Measurements from ENCODE around the gene MCM3AP.

The MCM3AP gene

GRCh38 chr21:46327711-46328110 lies 42.3 kb upstream of the MCM3AP start:
- Histone ChIP-seq H3K36me3 (replicated peaks in 1 of 2; ENCODE audit: control insufficient read depth in 2 of 2, insufficient read depth in 2 of 2, low read length in 2 of 2) (peaks cover 14 to 65% of the 10 kb centered on the region in 2 donors), H2AK5ac (ENCODE audit: low read depth, low read length) (no peak overlapping the region), H3K79me1 (ENCODE audit: low read depth, low read length) (peaks cover 5% of the 10 kb centered on the region), H3K14ac (ENCODE audit: low read length) (no peak overlapping the region), H3K27ac (replicated peaks; ENCODE audit: low read length) (no peak overlapping the region), H4K91ac (ENCODE audit: low read depth, low read length, poor library complexity) (no peak overlapping the region), H3K9me3 (replicated peaks in 1 of 2; ENCODE audit: control insufficient read depth in 2 of 2, insufficient read depth in 1 of 2, low read depth in 1 of 2, low read length in 2 of 2) (no peaks in the 10 kb centered on the region), H3K27me3 (ENCODE audit: control insufficient read depth in 3 of 3, insufficient read depth in 3 of 3, low read depth in 1 of 3, low read length in 3 of 3) (no peaks in the 10 kb centered on the region), H3K18ac (ENCODE audit: low read length) (no peak overlapping the region), H3K4me3 (ENCODE audit: low read length in 2 of 2) (no peak overlapping the region), H3K4ac (ENCODE audit: low read length) (no peak overlapping the region), H4K8ac (ENCODE audit: low read depth, low read length) (no peak overlapping the region), H2BK5ac (ENCODE audit: low read length) (no peak overlapping the region), H2BK15ac (ENCODE audit: low read length) (no peak overlapping the region), H3K9ac (ENCODE audit: low read depth, low read length, poor library complexity) (peak overlapping the region; percentile 37), H2BK12ac (ENCODE audit: low read length) (no peak overlapping the region), H3K23ac (ENCODE audit: low read depth, low read length, poor library complexity) (no peak overlapping the region), H3K4me1 (ENCODE audit: control insufficient read depth in 2 of 2, insufficient read depth in 1 of 2, low read depth in 1 of 2, low read length in 2 of 2) (peaks cover 3 to 5% of the 10 kb centered on the region in 2 donors), H3K4me2 (ENCODE audit: insufficient read depth, low read length, poor library complexity, severe bottlenecking) (no peak overlapping the region), H2BK120ac (ENCODE audit: low read depth, low read length) (no peak overlapping the region), H2AFZ (ENCODE audit: low read length) (no peak overlapping the region)
- WGBS, 2 donors (ENCODE audit: extremely low coverage in 2 of 2, insufficient read length in 2 of 2, insufficient replicate concordance in 1 of 2) = no CpG with 5 or more reads among the region's 4 CpGs
- no peak for DNase-seq (ENCODE audit: low spot score)

GRCh38 chr21:46326110-46326703 lies 40.8 kb upstream of the MCM3AP start:
- Histone ChIP-seq H3K9me3 (replicated peaks in 1 of 2; ENCODE audit: control insufficient read depth in 2 of 2, insufficient read depth in 1 of 2, low read depth in 1 of 2, low read length in 2 of 2) (no peaks in the 10 kb centered on the region), H2BK12ac (ENCODE audit: low read length) (no peak overlapping the region), H4K8ac (ENCODE audit: low read depth, low read length) (no peak overlapping the region), H3K27me3 (ENCODE audit: control insufficient read depth in 3 of 3, insufficient read depth in 3 of 3, low read depth in 1 of 3, low read length in 3 of 3) (no peaks in the 10 kb centered on the region), H4K91ac (ENCODE audit: low read depth, low read length, poor library complexity) (no peak overlapping the region), H2BK15ac (ENCODE audit: low read length) (no peak overlapping the region), H3K27ac (replicated peaks; ENCODE audit: low read length) (no peak overlapping the region), H3K4me1 (ENCODE audit: control insufficient read depth in 2 of 2, insufficient read depth in 1 of 2, low read depth in 1 of 2, low read length in 2 of 2) (peaks cover 10 to 16% of the 10 kb centered on the region in 2 donors), H3K36me3 (replicated peaks in 1 of 2; ENCODE audit: control insufficient read depth in 2 of 2, insufficient read depth in 2 of 2, low read length in 2 of 2) (peaks cover 17 to 65% of the 10 kb centered on the region in 2 donors), H2AFZ (ENCODE audit: low read length) (no peak overlapping the region), H3K4me3 (ENCODE audit: low read length in 2 of 2) (no peak overlapping the region), H3K79me1 (ENCODE audit: low read depth, low read length) (peaks cover 11% of the 10 kb centered on the region), H3K18ac (ENCODE audit: low read length) (no peak overlapping the region), H3K23ac (ENCODE audit: low read depth, low read length, poor library complexity) (no peak overlapping the region), H3K14ac (ENCODE audit: low read length) (no peak overlapping the region), H2AK5ac (ENCODE audit: low read depth, low read length) (no peak overlapping the region), H3K4me2 (ENCODE audit: insufficient read depth, low read length, poor library complexity, severe bottlenecking) (no peak overlapping the region), H2BK5ac (ENCODE audit: low read length) (no peak overlapping the region), H3K4ac (ENCODE audit: low read length) (no peak overlapping the region), H2BK120ac (ENCODE audit: low read depth, low read length) (no peak overlapping the region), H3K9ac (ENCODE audit: low read depth, low read length, poor library complexity) (no peak overlapping the region)
- no peak for DNase-seq (ENCODE audit: low spot score)
- WGBS, 2 donors (ENCODE audit: extremely low coverage in 2 of 2, insufficient read length in 2 of 2, insufficient replicate concordance in 1 of 2) = no CpG with 5 or more reads among the region's 15 CpGs

DNA sequence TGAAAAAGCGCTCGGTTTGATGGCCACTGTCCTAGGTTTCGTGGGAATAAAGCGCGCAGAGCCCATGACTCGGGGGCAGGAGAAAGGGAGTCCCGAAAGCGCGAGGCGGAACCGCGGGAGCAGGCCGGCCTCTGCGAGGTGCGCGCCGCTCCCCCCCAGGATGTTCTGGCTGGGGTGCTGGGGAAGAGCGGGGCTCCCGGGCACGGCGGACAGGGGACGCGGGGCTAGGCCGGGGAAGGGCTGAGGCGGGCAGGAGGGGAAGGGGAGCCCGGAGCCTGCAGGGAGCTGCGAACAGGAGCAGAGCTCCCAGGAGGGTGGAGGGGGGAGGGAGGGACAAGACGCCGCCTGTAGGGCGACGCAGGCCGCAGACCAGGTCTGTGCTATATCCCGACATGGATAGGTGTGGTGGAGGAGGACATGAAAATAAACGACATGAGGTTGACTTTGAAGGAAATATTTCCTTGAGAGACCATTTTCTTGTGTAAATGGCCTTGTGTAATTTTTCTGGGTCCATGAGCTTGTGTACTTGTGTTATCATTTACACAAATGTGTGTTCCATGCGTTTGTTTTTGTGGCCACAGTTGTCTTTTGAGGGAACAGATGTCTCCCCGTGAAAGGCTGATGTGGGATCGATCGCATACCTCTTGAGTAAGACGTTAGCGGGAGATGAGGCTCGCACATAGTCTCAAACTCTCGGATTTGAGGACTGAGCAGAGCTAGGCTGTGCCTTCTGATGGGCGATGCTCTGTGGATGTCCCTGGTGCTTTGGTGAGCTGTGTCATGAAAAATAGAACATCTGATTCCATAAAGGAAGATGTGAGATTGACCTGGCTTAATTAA lies 39.9 kb upstream of the MCM3AP start:
- Histone ChIP-seq H3K36me3 (replicated peaks in 1 of 2; ENCODE audit: control insufficient read depth in 2 of 2, insufficient read depth in 2 of 2, low read length in 2 of 2) (peaks cover 17 to 65% of the 10 kb centered on the region in 2 donors), H3K18ac (ENCODE audit: low read length) (peak overlapping the region; percentile 96), H2BK15ac (ENCODE audit: low read length) (no peak overlapping the region), H3K4me2 (ENCODE audit: insufficient read depth, low read length, poor library complexity, severe bottlenecking) (peak overlapping the region; percentile 87), H3K27me3 (ENCODE audit: control insufficient read depth in 3 of 3, insufficient read depth in 3 of 3, low read depth in 1 of 3, low read length in 3 of 3) (no peaks in the 10 kb centered on the region), H3K4me3 (ENCODE audit: low read length in 2 of 2) (peak overlapping the region; percentile 86 to 99), H3K14ac (ENCODE audit: low read length) (no peak overlapping the region), H2AFZ (ENCODE audit: low read length) (peak overlapping the region; percentile 92), H2BK120ac (ENCODE audit: low read depth, low read length) (no peak overlapping the region), H2BK5ac (ENCODE audit: low read length) (peak overlapping the region; percentile 93), H2AK5ac (ENCODE audit: low read depth, low read length) (peak overlapping the region; percentile 88), H4K8ac (ENCODE audit: low read depth, low read length) (no peak overlapping the region), H3K9me3 (replicated peaks in 1 of 2; ENCODE audit: control insufficient read depth in 2 of 2, insufficient read depth in 1 of 2, low read depth in 1 of 2, low read length in 2 of 2) (no peaks in the 10 kb centered on the region), H3K27ac (replicated peaks; ENCODE audit: low read length) (peak overlapping the region; percentile 44), H3K4ac (ENCODE audit: low read length) (no peak overlapping the region), H2BK12ac (ENCODE audit: low read length) (no peak overlapping the region), H3K79me1 (ENCODE audit: low read depth, low read length) (peaks cover 11% of the 10 kb centered on the region), H3K23ac (ENCODE audit: low read depth, low read length, poor library complexity) (peak overlapping the region; percentile 59), H3K9ac (ENCODE audit: low read depth, low read length, poor library complexity) (peak overlapping the region; percentile 98), H3K4me1 (ENCODE audit: control insufficient read depth in 2 of 2, insufficient read depth in 1 of 2, low read depth in 1 of 2, low read length in 2 of 2) (peaks cover 12 to 20% of the 10 kb centered on the region in 2 donors), H4K91ac (ENCODE audit: low read depth, low read length, poor library complexity) (no peak overlapping the region)
- WGBS, 2 donors (ENCODE audit: extremely low coverage in 2 of 2, insufficient read length in 2 of 2, insufficient replicate concordance in 1 of 2) = no CpG with 5 or more reads among the region's 43 CpGs
- DNase-seq (ENCODE audit: low spot score) = peak; percentile 38

DNA sequence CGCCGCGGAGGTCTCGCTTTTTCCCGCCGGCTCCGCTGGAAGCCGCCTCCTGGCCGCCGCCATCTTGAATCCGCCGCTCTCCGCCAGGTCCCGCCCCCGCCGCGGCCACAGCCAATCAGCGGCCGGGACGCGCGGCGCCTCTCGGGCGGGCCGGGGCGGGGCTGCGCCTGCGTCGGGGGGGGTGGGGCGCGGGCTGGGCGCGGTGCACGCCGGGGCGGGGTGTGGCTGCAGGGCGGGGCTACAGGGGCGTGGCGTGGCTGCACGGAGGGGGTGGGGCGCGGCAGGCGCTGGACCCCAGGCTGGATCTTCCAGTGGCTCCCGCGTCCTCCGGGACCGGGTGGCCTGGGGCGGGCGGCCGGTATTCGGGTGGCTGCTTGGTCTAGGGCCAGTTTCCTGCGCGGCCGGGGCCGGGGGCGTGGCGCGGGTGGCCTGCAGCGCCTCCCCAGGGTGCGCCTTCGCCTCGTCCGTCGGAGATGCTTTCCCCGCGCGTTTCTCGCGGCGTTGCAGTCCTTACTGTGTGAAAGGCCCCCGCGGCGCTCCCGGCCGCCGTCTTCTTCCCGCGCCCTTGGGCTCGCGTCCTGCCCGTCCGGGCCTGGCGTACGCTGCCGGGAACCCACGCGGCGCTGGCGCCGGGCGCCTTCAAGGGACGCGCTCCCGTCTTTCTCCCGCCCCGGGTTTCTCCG lies 39.1 kb upstream of the MCM3AP start:
- peak overlapping the region; percentile 98 for H3K9ac ChIP-seq (ENCODE audit: low read depth, low read length, poor library complexity)
- no peak overlapping the region for H2BK15ac ChIP-seq (ENCODE audit: low read length)
- peaks cover 12 to 20% of the 10 kb centered on the region in 2 donors for H3K4me1 ChIP-seq (ENCODE audit: control insufficient read depth in 2 of 2, insufficient read depth in 1 of 2, low read depth in 1 of 2, low read length in 2 of 2)
- peak overlapping the region; percentile 93 for H2BK5ac ChIP-seq (ENCODE audit: low read length)
- peak overlapping the region; percentile 82 for H3K14ac ChIP-seq (ENCODE audit: low read length)
- H3K18ac ChIP-seq (ENCODE audit: low read length) = peak overlapping the region; percentile 97
- no peaks in the 10 kb centered on the region for H3K9me3 ChIP-seq (replicated peaks in 1 of 2; ENCODE audit: control insufficient read depth in 2 of 2, insufficient read depth in 1 of 2, low read depth in 1 of 2, low read length in 2 of 2)
- H3K4me3 ChIP-seq (ENCODE audit: low read length in 2 of 2) = peak overlapping the region; percentile 95 to 99
- no CpG with 5 or more reads among the region's 98 CpGs for WGBS, 2 donors (ENCODE audit: extremely low coverage in 2 of 2, insufficient read length in 2 of 2, insufficient replicate concordance in 1 of 2)
- peak; percentile 89 for DNase-seq (ENCODE audit: low spot score)
- peak overlapping the region; percentile 94 for H2AFZ ChIP-seq (ENCODE audit: low read length)
- H3K27ac ChIP-seq (replicated peaks; ENCODE audit: low read length) = peak overlapping the region; percentile 97
- no peak overlapping the region for H4K91ac ChIP-seq (ENCODE audit: low read depth, low read length, poor library complexity)
- peaks cover 15 to 65% of the 10 kb centered on the region in 2 donors for H3K36me3 ChIP-seq (replicated peaks in 1 of 2; ENCODE audit: control insufficient read depth in 2 of 2, insufficient read depth in 2 of 2, low read length in 2 of 2)
- peak overlapping the region; percentile 98 for H3K23ac ChIP-seq (ENCODE audit: low read depth, low read length, poor library complexity)
- H2BK120ac ChIP-seq (ENCODE audit: low read depth, low read length) = no peak overlapping the region
- H3K79me1 ChIP-seq (ENCODE audit: low read depth, low read length) = peaks cover 11% of the 10 kb centered on the region
- no peaks in the 10 kb centered on the region for H3K27me3 ChIP-seq (ENCODE audit: control insufficient read depth in 3 of 3, insufficient read depth in 3 of 3, low read depth in 1 of 3, low read length in 3 of 3)
- H2BK12ac ChIP-seq (ENCODE audit: low read length) = no peak overlapping the region
- H2AK5ac ChIP-seq (ENCODE audit: low read depth, low read length) = peak overlapping the region; percentile 96
- no peak overlapping the region for H4K8ac ChIP-seq (ENCODE audit: low read depth, low read length)
- peak overlapping the region; percentile 87 for H3K4me2 ChIP-seq (ENCODE audit: insufficient read depth, low read length, poor library complexity, severe bottlenecking)
- H3K4ac ChIP-seq (ENCODE audit: low read length) = no peak overlapping the region
